ENCODE data around the gene PSAP.

The PSAP gene

DNA sequence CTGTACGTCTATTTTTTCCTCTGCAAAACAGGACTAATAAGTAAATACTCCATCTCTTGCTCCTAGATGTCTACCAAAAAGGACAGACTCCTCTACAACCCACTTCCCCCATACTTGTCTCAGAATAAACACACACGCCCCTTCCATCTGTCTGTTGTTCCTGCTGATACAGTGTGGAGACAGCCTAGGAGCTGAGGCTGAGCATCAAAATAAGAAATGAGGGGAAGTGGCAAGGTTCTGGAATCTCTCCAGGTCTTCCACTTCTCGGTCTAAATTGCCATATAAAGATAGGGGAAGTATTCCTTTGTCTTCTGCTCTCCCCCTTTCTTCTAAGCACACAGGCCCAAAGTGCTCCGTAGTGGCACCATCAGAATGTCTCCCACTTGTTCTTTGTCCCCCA lies 47.0 kb downstream of the PSAP start:
- TF ChIP-seq, protein P1, sequence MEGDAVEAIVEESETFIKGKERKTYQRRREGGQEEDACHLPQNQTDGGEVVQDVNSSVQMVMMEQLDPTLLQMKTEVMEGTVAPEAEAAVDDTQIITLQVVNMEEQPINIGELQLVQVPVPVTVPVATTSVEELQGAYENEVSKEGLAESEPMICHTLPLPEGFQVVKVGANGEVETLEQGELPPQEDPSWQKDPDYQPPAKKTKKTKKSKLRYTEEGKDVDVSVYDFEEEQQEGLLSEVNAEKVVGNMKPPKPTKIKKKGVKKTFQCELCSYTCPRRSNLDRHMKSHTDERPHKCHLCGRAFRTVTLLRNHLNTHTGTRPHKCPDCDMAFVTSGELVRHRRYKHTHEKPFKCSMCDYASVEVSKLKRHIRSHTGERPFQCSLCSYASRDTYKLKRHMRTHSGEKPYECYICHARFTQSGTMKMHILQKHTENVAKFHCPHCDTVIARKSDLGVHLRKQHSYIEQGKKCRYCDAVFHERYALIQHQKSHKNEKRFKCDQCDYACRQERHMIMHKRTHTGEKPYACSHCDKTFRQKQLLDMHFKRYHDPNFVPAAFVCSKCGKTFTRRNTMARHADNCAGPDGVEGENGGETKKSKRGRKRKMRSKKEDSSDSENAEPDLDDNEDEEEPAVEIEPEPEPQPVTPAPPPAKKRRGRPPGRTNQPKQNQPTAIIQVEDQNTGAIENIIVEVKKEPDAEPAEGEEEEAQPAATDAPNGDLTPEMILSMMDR (IDR thresholded peaks at IDR 0.05; ENCODE audit: low read depth, low read length), result no peak
- no peak overlapping the region for H3K4me3 ChIP-seq (ENCODE audit: low read depth, low read length)

GRCh38 chr10:71802715-71803488 lies 48.1 kb downstream of the PSAP start:
- TF ChIP-seq, protein P1 (IDR thresholded peaks at IDR 0.05; ENCODE audit: low read depth, low read length), result no peak
- H3K4me3 ChIP-seq (ENCODE audit: low read depth, low read length), result no peak overlapping the region

DNA sequence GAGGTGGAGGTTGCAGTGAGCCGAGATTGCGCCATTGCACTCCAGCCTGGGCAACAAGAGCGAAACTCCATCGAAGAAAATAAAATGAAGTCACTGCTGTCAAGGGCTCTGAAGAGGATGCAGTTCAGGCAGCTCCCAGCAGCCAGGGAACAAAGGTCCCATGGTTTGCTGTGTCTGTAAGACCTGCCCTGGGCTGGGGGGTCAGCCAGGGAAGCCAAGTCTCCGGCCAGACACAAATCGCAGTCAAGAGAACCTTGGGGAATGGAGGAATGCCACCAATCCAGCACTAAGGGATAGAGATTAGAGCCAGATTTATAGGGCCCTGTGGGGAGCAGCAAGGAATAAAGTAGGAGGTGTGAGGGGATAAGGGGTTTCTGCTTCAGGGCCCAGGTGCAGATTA lies 48.8 kb downstream of the PSAP start:
- TF ChIP-seq, protein P1 (IDR thresholded peaks at IDR 0.05; ENCODE audit: low read depth, low read length), result no peak
- no peak overlapping the region for H3K4me3 ChIP-seq (ENCODE audit: low read depth, low read length)

DNA sequence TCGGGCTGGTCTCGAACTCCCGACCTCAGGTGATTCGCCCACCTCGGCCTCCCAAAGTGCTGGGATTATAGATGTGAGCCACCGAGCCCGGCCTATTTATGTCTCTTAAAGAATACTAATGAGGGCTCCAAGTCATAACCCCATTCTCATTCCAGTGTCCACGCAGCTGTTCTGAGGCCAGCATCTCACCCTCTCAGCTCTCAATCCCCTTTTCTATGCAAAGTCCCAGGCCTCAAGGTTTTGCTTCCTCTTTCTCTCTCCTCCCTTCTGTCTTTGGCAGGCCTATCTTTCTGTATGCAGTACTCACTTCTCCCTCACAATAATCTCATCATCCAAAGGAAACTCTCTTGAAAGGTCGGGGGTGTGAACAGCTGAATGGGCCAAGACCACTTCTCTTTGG lies 49.7 kb downstream of the PSAP start:
- no peak overlapping the region for H3K4me3 ChIP-seq (ENCODE audit: low read depth, low read length)
- TF ChIP-seq, protein P1 (IDR thresholded peaks at IDR 0.05; ENCODE audit: low read depth, low read length), result no peak

DNA sequence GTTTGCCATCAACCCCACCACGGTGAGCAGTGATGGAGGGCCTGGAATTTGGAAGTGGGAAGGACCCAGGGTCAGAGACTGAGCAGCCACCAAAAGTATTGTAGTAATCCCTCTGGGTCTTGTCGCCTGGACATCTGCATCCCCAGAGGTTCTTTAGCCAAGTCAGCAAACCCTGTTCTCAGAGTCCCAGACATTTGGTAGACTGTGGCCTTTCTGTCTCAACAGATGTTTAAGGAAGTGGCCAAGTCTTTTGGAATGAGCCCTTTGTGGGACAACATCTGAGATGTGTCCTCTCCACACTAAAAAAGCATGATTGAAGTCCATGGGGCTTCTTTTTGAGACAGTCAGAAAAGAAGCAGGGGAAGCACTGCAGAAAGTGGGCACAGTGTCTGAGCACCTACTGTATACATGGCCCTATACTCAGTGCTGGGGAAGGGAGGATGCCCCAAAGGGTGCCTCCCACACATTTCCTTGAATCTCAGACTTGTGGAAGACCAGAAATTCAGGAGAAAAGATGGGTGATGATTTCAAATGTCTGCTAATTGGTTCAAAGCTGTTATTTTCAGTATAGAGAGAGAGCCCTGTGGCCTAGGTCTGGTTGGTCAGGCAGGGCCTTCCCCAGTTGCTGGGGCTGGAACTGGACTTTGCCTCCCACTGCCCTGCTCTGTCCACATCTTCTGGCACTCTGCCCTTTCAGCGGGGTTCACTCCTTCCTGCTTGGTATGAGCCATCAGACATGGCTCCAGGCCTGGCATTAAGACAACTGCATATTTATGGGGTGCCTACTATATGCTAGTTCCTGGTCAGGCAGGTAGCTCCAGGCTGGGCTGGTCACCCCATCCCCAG lies 51.2 kb downstream of the PSAP start:
- H3K4me3 ChIP-seq (ENCODE audit: low read depth, low read length), result no peak overlapping the region
- TF ChIP-seq, protein P1 (IDR thresholded peaks at IDR 0.05; ENCODE audit: low read depth, low read length), result no peak

DNA sequence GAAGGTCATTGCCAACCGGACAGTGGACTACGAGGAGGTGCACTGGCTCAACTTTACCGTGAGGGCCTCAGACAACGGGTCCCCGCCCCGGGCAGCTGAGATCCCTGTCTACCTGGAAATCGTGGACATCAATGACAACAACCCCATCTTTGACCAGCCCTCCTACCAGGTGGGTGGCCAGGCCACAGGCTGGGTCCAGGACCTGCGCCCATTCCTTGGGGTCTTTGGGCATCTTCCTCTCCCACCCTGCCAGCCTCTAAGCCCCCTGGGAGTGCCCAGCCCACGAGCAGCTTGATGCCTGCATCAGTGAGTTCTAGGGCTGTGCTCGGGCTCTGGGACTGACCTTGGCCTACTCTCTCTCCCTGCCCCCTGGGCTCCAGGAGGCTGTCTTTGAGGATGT lies 51.9 kb downstream of the PSAP start:
- H3K4me3 ChIP-seq (ENCODE audit: low read depth, low read length), result no peak overlapping the region
- TF ChIP-seq, protein P1 (IDR thresholded peaks at IDR 0.05; ENCODE audit: low read depth, low read length), result no peak

DNA sequence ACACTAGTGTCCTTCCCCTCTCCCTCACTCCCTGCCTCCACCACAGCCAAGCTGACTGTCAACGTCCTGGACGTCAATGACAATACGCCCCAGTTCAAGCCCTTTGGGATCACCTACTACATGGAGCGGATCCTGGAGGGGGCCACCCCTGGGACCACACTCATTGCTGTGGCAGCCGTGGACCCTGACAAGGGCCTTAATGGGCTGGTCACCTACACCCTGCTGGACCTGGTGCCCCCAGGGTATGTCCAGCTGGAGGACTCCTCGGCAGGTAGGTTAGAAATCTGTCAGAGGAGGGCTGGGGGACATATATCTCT lies 52.8 kb downstream of the PSAP start:
- no peak overlapping the region for H3K4me3 ChIP-seq (ENCODE audit: low read depth, low read length)
- TF ChIP-seq, protein P1 (IDR thresholded peaks at IDR 0.05; ENCODE audit: low read depth, low read length), result no peak

Data from WI38 (cell line).